H1 (cell line): ENCODE data around the gene BAHD1. TPM values are rescaled to one million over a fixed set of nuclear protein-coding genes. Genes with fewer than 3 reads are reported as not detected.

Experiments used
- CTCF ChIA-PET: fragments of 300-600 bp; sonication (Branson Sonifier 250); formaldehyde crosslinking; loops from one replicate; lab custom pipeline; 2021; ENCODE audit not compliant: partially characterized antibody; lab: Charles Lee
- POLR2A ChIA-PET: fragments of 300-600 bp; sonication (Branson Sonifier 250); formaldehyde crosslinking; loops from one replicate; lab custom pipeline; 2021; ENCODE audit warnings: inconsistent platforms; ENCODE audit not compliant: partially characterized antibody; lab: Charles Lee
- DNase-seq, 2 experiments: peaks; one replicate each; pipeline versions ENCODE4 v3.0.0 to v3.0.0-alpha.2; 2010 to 2022; ENCODE audit warnings: low spot score in 2 of 2, low read depth in 1 of 2, mixed read lengths in 1 of 2
- FAIRE-seq: peaks from 2 replicates; lab custom pipeline; 2011; peaks lifted over from hg19 to GRCh38; lab: Jason Lieb, UNC
- H2AFZ ChIP-seq: 2 replicates; pipeline ENCODE4 v1.8.1; 2012; ENCODE audit warnings: low read length, inconsistent platforms
- H2AK5ac ChIP-seq: 2 replicates; pipeline ENCODE4 v1.6.1; 2013; ENCODE audit warnings: low read depth, low read length
- H2BK120ac ChIP-seq: replicated peaks from 2 replicates; pipeline ENCODE3; 2013; ENCODE audit warnings: low read depth, low read length, inconsistent platforms
- H2BK12ac ChIP-seq: 2 replicates; pipeline ENCODE4 v1.6.1; 2013; ENCODE audit warnings: low read depth, low read length
- H2BK15ac ChIP-seq: 2 replicates; pipeline ENCODE4 v1.6.1; 2013; ENCODE audit warnings: low read length
- H2BK20ac ChIP-seq: 2 replicates; pipeline ENCODE4 v1.6.1; 2013; ENCODE audit warnings: low read length
- H2BK5ac ChIP-seq: 2 replicates; pipeline ENCODE4 v1.6.1; 2013; ENCODE audit warnings: low read depth, low read length
- H3K14ac ChIP-seq: 2 replicates; pipeline ENCODE4 v1.6.1; 2013; ENCODE audit warnings: inconsistent platforms; ENCODE audit not compliant: insufficient read length
- H3K18ac ChIP-seq: 2 replicates; pipeline ENCODE4 v1.6.1; 2013; ENCODE audit warnings: low read length; ENCODE audit errors: extremely low read depth
- H3K23ac ChIP-seq: 2 replicates; pipeline ENCODE4 v1.6.1; 2013; ENCODE audit warnings: inconsistent platforms; ENCODE audit not compliant: insufficient read length
- H3K23me2 ChIP-seq: 2 replicates; pipeline ENCODE4 v1.6.1; 2013; ENCODE audit warnings: low read depth, low read length
- H3K27ac ChIP-seq: 2 replicates; pipeline ENCODE4 v1.6.1; 2011; ENCODE audit warnings: low read depth, low read length, inconsistent platforms
- H3K27me3 ChIP-seq, 4 experiments: replicated peaks in 1 of 4; 1 replicate in 1 of 4; 2 replicates in 3 of 4; pipeline versions ENCODE4 v1.6.1 to v1.8.1; 2011 to 2013; ENCODE audit warnings: low read length in 3 of 4, mild to moderate bottlenecking in 3 of 4, inconsistent platforms in 2 of 4, mixed read lengths in 2 of 4, moderate library complexity in 1 of 4; ENCODE audit not compliant: control insufficient read depth in 3 of 4, insufficient read depth in 3 of 4; ENCODE audit errors: extremely low read depth in 1 of 4
- H3K36me3 ChIP-seq, 4 experiments: 2 replicates each; pipeline versions ENCODE4 v1.6.1 to v1.8.1; 2011 to 2013; ENCODE audit warnings: mild to moderate bottlenecking in 4 of 4, low read length in 3 of 4, moderate library complexity in 2 of 4, control low read depth in 1 of 4, inconsistent platforms in 1 of 4; ENCODE audit not compliant: insufficient read depth in 4 of 4, control insufficient read depth in 2 of 4
- H3K4ac ChIP-seq: replicated peaks from 2 replicates; pipeline ENCODE3; 2013; ENCODE audit warnings: low read length, low read depth, mixed read lengths, inconsistent platforms; ENCODE audit not compliant: insufficient read length
- H3K4me1 ChIP-seq, 4 experiments: replicated peaks in 1 of 4; 1 replicate in 1 of 4; 2 replicates in 3 of 4; pipeline versions ENCODE4 v1.6.1 to v1.8.1; 2011 to 2013; ENCODE audit warnings: low read length in 3 of 4, inconsistent platforms in 2 of 4, mixed read lengths in 1 of 4; ENCODE audit not compliant: insufficient read depth in 4 of 4, control insufficient read depth in 3 of 4
- H3K4me2 ChIP-seq, 2 experiments: 2 replicates each; pipeline versions ENCODE4 v1.6.1 to v1.8.1; 2011 to 2013; ENCODE audit warnings: low read depth in 2 of 2, low read length in 2 of 2, control low read depth in 1 of 2, inconsistent platforms in 1 of 2, mild to moderate bottlenecking in 1 of 2; ENCODE audit not compliant: insufficient read depth in 1 of 2
- H3K4me3 ChIP-seq, 4 experiments: fragments of 200-600, 300-600 bp in 1 of 4; sonication (generic), shearing (Covaris generic), sonication (Bioruptor Twin) in 1 of 4; 2 replicates each; pipeline versions ENCODE4 v1.5.1 to v1.8.1; 2011 to 2016; ENCODE audit warnings: low read length in 4 of 4, low read depth in 3 of 4, control low read depth in 2 of 4, inconsistent platforms in 2 of 4, mild to moderate bottlenecking in 2 of 4, mixed read lengths in 1 of 4, moderate library complexity in 1 of 4; ENCODE audit not compliant: insufficient read depth in 2 of 4; ENCODE audit errors: extremely low read depth in 1 of 4
- H3K56ac ChIP-seq: replicated peaks from 2 replicates; pipeline ENCODE3; 2013; ENCODE audit warnings: low read depth, mild to moderate bottlenecking, mixed read lengths, low read length, inconsistent platforms; ENCODE audit not compliant: insufficient read length
- H3K79me1 ChIP-seq: 2 replicates; pipeline ENCODE4 v1.6.1; 2013; ENCODE audit warnings: low read depth, low read length, control low read depth
- H3K79me2 ChIP-seq, 2 experiments: 2 replicates each; pipeline versions ENCODE4 v1.6.1 to v1.8.1; 2012 to 2013; ENCODE audit warnings: low read length in 2 of 2, mild to moderate bottlenecking in 2 of 2, inconsistent platforms in 1 of 2; ENCODE audit not compliant: insufficient read depth in 2 of 2, control insufficient read depth in 1 of 2
- H3K9ac ChIP-seq, 4 experiments: replicated peaks in 1 of 4; 1 replicate in 1 of 4; 2 replicates in 3 of 4; pipeline versions ENCODE4 v1.6.1 to v1.8.1; 2011 to 2013; ENCODE audit warnings: low read depth in 3 of 4, low read length in 3 of 4, control low read depth in 2 of 4, mild to moderate bottlenecking in 2 of 4, moderate library complexity in 2 of 4, inconsistent platforms in 1 of 4; ENCODE audit errors: extremely low read depth in 1 of 4
- H3K9me3 ChIP-seq, 2 experiments: 2 replicates each; pipeline versions ENCODE4 v1.6.1 to v1.8.1; 2012 to 2013; ENCODE audit warnings: mild to moderate bottlenecking in 2 of 2, moderate library complexity in 2 of 2, control low read depth in 1 of 2, inconsistent platforms in 1 of 2, low read depth in 1 of 2, low read length in 1 of 2, mixed read lengths in 1 of 2; ENCODE audit not compliant: insufficient read depth in 2 of 2
- H4K20me1 ChIP-seq, 2 experiments: replicated peaks in 1 of 2; 2 replicates each; pipeline versions ENCODE3 to v1.8.1; 2011 to 2013; ENCODE audit warnings: inconsistent platforms in 2 of 2, low read length in 2 of 2, mild to moderate bottlenecking in 1 of 2; ENCODE audit not compliant: insufficient read depth in 2 of 2, control insufficient read depth in 1 of 2
- H4K5ac ChIP-seq: 2 replicates; pipeline ENCODE4 v1.6.1; 2013; ENCODE audit warnings: low read length, low read depth, mixed read lengths, inconsistent platforms; ENCODE audit not compliant: insufficient read length
- H4K8ac ChIP-seq: 2 replicates; pipeline ENCODE4 v1.8.0; 2013; ENCODE audit warnings: mild to moderate bottlenecking, moderate library complexity, low read length, inconsistent platforms; ENCODE audit not compliant: insufficient read depth; ENCODE audit errors: extremely low read depth
- H4K91ac ChIP-seq: replicated peaks from 2 replicates; pipeline ENCODE3; 2013; ENCODE audit warnings: low read length, mixed read lengths, inconsistent platforms; ENCODE audit not compliant: insufficient read length
- BCL11A ChIP-seq, 2 experiments: IDR thresholded peaks; one replicate each; pipeline ENCODE4 v1.6.1; 2011; ENCODE audit warnings: low read depth in 2 of 2, low read length in 2 of 2, mild to moderate bottlenecking in 2 of 2
- CREB1 ChIP-seq: IDR thresholded peaks from 2 replicates; pipeline ENCODE4 v1.6.1; 2012; ENCODE audit warnings: inconsistent platforms
- CTBP2 ChIP-seq: IDR thresholded peaks from 2 replicates; pipeline ENCODE4 v1.7.0; 2011; ENCODE audit warnings: borderline replicate concordance, mild to moderate bottlenecking, moderate library complexity, mixed read lengths, low read length; ENCODE audit not compliant: insufficient read depth, insufficient read length
- GABPA ChIP-seq: IDR thresholded peaks from 2 replicates; pipeline ENCODE4 v1.6.1; 2011; ENCODE audit warnings: mild to moderate bottlenecking, low read length, moderate library complexity, borderline replicate concordance; ENCODE audit not compliant: insufficient read depth
- HDAC6 ChIP-seq: IDR thresholded peaks from one replicate; pipeline ENCODE4 v1.7.1; 2012; ENCODE audit warnings: low read depth, mild to moderate bottlenecking, inconsistent platforms, low read length, moderate library complexity
- SIX5 ChIP-seq: IDR thresholded peaks from 2 replicates; pipeline ENCODE4 v1.6.1; 2011; ENCODE audit warnings: mild to moderate bottlenecking, low read depth, low read length
- SP2 ChIP-seq: IDR thresholded peaks from 2 replicates; pipeline ENCODE4 v1.6.1; 2012; ENCODE audit warnings: mild to moderate bottlenecking, low read length, inconsistent platforms
- SRF ChIP-seq: IDR thresholded peaks from 2 replicates; pipeline ENCODE4 v1.6.1; 2011; ENCODE audit warnings: mild to moderate bottlenecking, low read depth, low read length, moderate library complexity
- SUZ12 ChIP-seq: fragments of 200-600 bp; sonication (generic); IDR thresholded peaks from 2 replicates; pipeline ENCODE4 v1.6.1; 2012; ENCODE audit warnings: mild to moderate bottlenecking, inconsistent platforms, low read length, moderate library complexity, mixed read lengths
- WGBS, 2 experiments: shearing (Covaris generic) in 1 of 2; methylation state at CpG; one replicate each; pipeline versions ENCODE4 v1.1.6 to v1.1.7; 2013 to 2015; ENCODE audit warnings: low lambda C conversion rate in 2 of 2, mixed read lengths in 2 of 2, inconsistent platforms in 1 of 2, low coverage in 1 of 2, missing lambda C conversion rate in 1 of 2; ENCODE audit not compliant: insufficient replicate concordance in 2 of 2, insufficient coverage in 1 of 2, insufficient read length in 1 of 2; ENCODE audit errors: extremely low coverage in 1 of 2, missing lambda C conversion rate in 1 of 2; 5-methylcytosine and 5-hydroxymethylcytosine counted together
- polyA plus RNA-seq, 7 experiments: library from polyadenylated mRNA; depleted of rRNA in 3 of 7; stranded (reverse) in 5 of 7; unstranded in 2 of 7; fragments of >200 nt in 5 of 7; fragments of 200-250 nt in 2 of 7; gene quantifications; 1 replicate in 5 of 7; 2 replicates in 1 of 7; 4 replicates in 1 of 7; pipeline versions ENCODE4 v1.2.1 to v1.2.3, GENCODE V29; 2011 to 2013; ENCODE audit warnings: missing spikeins in 2 of 7, mixed read lengths in 2 of 7
- total RNA-seq: library from RNA; stranded (reverse); fragmentation: NEBNext Ultra II Directional; extraction: Animal tissue kit (Norgen Biotek cat#: 25700); gene quantifications from 2 replicates; pipeline ENCODE4 v1.2.1, GENCODE V29; 2021

The BAHD1 gene
- total and polyA plus RNA-seq, 2 of the 8 experiments (the other 6 are each of a cell fraction or from before 2014, with no cell fraction given) = 15.0 to 38.9 TPM

DNA sequence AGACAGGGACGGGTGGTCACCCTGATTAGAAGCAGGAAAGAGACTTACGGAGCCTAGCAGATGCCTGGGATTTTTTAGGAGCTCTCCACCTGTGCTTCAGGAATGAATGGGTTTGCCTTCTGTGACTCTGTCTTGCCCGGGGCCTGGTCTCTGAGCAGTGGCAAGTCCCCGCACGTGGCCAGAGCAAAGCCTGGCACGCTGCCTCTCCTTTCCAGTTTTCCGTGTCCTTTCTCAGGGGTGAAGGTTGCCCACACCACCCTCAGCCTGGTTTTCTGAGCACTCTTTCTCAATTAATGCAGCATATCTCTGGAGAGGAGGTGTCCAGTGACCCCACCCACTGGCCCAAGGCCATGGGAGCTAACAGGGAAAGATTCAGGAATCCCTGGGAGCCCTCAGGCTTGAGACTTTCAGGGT, 15.6 kb downstream of the BAHD1 start:
- DNase-seq = no peak
- no peak overlapping the region for H3K27ac ChIP-seq
- peaks cover 14 to 26% (median 23%) of the 10 kb centered on the region in 4 experiments for H3K36me3 ChIP-seq
- no peak overlapping the region for H3K14ac ChIP-seq
- ChIA-PET CTCF (interaction anchor here (0.8 to 1.8 kb wide), 9 partner anchors 7 to 403 kb away, joined by 3 to 6 read pairs (median 3); no protein-coding TSS in a partner anchor), POLR2A (interaction anchor here (0.9 to 2.4 kb wide), 3 partner anchors 9 to 72 kb away, joined by 3 to 7 read pairs (median 4); no protein-coding TSS in a partner anchor)
- H3K79me1 ChIP-seq = peaks cover 45% of the 10 kb centered on the region
- H2BK15ac ChIP-seq = no peak overlapping the region
- H3K4me3 ChIP-seq = no peak overlapping the region
- H2AK5ac ChIP-seq = no peak overlapping the region
- H4K5ac ChIP-seq = no peak overlapping the region
- no peak overlapping the region for H3K56ac ChIP-seq
- no peaks in the 10 kb centered on the region for H3K9me3 ChIP-seq
- H4K8ac ChIP-seq = no peak overlapping the region
- H3K23me2 ChIP-seq = no peaks in the 10 kb centered on the region
- H2BK20ac ChIP-seq = no peak overlapping the region
- H2AFZ ChIP-seq = no peak overlapping the region
- no peak overlapping the region for H3K18ac ChIP-seq
- peaks cover 17 to 90% of the 10 kb centered on the region in 2 experiments for H3K79me2 ChIP-seq
- FAIRE-seq = no peak
- no peak overlapping the region for H2BK12ac ChIP-seq
- TF ChIP-seq CTBP2 = no peak
- TF ChIP-seq SP2 = no peak
- no peak for TF ChIP-seq CREB1
- no peak for TF ChIP-seq GABPA
- TF ChIP-seq BCL11A (IDR thresholded peaks at IDR 0.05; ENCODE audit: low read depth in 2 of 2, low read length in 2 of 2) = no peak
- no peak for TF ChIP-seq SIX5
- TF ChIP-seq SUZ12 = no peak
- TF ChIP-seq HDAC6 = no peak
- TF ChIP-seq SRF = no peak
- peaks cover 4 to 33% (median 17%) of the 10 kb centered on the region in 4 experiments for H3K4me1 ChIP-seq
- no peak overlapping the region for H3K4ac ChIP-seq
- H4K20me1 ChIP-seq = peaks cover 57 to 60% of the 10 kb centered on the region in 2 experiments
- H3K23ac ChIP-seq = no peak overlapping the region
- H4K91ac ChIP-seq = no peak overlapping the region
- H3K27me3 ChIP-seq = no peaks in the 10 kb centered on the region
- 81% methylated on average over 7 of the region's 7 CpGs; no CpG with 5 or more reads in 1 of the 2 experiments for WGBS, 2 experiments
- no peak overlapping the region for H3K4me2 ChIP-seq
- no peak overlapping the region for H3K9ac ChIP-seq
- H2BK5ac ChIP-seq = no peak overlapping the region
- H2BK120ac ChIP-seq = no peak overlapping the region
